Activated T-helper 9 cell treated with anti-CD3 and anti-CD28 coated beads, Interleukin-2, amount 50 U/mL, for 16 hours (primary cell): ENCODE measurements around the gene SPIRE1.
"Not testable (repeated sequence)": the region's sequence is repeated elsewhere in the genome, so short reads cannot be mapped to it uniquely, and the experiment has no call there.

Experiments
- DNase-seq: peaks from one replicate; pipeline ENCODE4 v3.0.0-alpha.2; 2020; ENCODE audit warnings: low read depth

Gene SPIRE1

GRCh38 chr18:12485479-12486105, 172.3 kb downstream of the SPIRE1 start:
- no peak for DNase-seq

- not testable (repeated sequence) for DNase-seq
Observed at GRCh38 chr18:12481915-12482314, 176.0 kb downstream of the SPIRE1 start.

GRCh38 chr18:12479982-12480381, 177.9 kb downstream of the SPIRE1 start:
- no peak for DNase-seq

- no peak for DNase-seq
Observed at GRCh38 chr18:12479536-12479935, 178.4 kb downstream of the SPIRE1 start.

DNA sequence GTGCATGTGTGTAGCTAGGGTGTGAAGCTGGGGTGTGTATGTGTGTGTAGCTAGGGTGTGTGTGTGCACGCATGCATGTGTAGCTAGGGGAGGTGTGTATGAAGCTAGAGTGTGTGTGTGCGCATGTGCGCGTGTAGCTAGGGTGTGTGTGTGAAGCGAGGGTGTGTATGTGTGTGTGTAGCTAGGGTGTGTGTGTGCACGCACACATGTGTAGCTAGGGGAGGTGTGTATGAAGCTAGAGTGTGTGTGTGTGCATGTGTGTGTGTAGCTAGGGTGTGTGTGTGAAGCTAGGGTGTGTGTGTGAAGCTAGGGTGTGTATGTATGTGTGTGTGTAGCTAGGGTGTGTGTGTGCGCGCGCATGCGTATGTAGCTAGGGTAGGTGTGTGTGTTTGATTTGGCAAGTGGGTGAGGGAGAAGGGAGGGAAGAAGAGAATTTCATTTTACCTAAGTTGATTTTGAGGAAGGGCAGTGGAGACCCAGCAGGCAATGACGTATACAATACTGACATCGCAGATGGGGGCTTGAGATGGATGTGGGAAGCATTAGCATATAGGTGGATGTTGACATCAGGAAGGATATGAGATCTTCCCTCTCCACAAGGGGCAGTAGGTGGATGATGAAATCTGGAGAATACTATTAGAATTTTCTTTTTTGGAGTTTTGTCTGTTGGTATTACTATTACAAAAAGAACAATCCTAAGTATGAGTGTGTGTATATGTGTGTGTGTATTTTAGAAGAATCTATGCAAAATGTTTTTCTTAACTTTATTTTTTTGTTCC, 179.4 kb downstream of the SPIRE1 start:
- no peak for DNase-seq

- no peak for DNase-seq
Observed at GRCh38 chr18:12477606-12478005, 180.3 kb downstream of the SPIRE1 start.

- DNase-seq: no peak
Observed at GRCh38 chr18:12476955-12477354, 181.0 kb downstream of the SPIRE1 start.

DNA sequence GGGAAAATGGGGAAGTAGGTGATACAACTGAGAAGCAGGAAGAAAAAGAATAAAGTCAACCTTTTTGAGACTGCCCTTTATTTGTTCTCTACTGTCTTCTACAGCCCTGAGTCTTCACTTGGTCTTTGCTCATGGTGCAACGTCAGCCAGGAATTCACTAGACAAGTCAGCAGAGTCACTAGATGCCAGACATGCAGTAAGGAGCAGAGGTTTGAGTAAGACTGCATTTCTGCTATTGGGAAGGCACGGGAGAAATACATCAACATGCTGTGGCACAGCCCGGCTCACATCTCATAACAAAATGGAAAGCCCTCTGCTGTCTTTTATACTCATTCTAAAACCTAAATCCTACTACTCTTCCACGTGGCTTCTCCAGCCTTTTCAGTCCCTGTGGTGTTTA, 183.0 kb downstream of the SPIRE1 start:
- DNase-seq: no peak

GRCh38 chr18:12474146-12474545, 183.8 kb downstream of the SPIRE1 start:
- DNase-seq: no peak

GRCh38 chr18:12470382-12471075, 187.4 kb downstream of the SPIRE1 start:
- no peak for DNase-seq

DNA sequence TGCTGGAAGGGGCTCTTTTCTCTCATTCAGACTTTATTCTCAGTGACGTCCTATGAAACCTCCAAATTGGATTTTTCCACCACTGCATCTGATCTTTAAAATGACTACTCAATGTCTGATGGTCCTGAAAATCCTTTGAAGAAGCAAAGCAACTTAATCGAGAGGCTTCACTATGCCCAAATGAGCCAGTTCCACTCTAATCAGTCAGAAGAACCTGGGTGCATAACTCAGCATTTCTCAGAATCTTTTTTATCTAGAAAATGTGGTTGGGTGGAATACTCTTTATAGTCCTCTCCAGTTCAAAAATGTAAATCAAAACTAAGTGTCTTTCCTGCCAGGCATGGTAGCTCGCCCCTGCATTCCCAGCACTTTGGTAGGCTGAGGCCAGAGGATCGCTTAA, 189.5 kb downstream of the SPIRE1 start:
- no peak for DNase-seq

DNA sequence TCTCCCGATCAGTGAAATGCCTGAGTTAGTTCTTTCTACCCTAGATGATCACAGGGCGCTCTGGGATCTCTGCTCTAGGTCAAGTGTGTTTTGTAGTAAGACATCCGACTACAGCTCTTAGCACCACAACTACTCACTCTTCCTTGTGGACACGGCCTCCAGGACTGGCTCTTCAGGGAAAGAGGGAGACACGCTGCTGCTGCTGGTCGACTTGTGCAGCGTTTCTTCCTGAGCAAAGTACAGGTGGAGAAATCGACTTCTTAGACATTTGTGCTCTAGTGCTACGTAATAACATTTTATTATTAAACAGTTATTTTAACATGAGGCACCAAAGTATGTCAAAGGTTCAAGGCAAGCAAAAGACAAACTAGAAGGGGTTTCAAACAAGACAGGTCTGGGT, 193.2 kb downstream of the SPIRE1 start:
- DNase-seq: no peak

- no peak for DNase-seq
Observed at GRCh38 chr18:12463191-12463590, 194.7 kb downstream of the SPIRE1 start.

DNA sequence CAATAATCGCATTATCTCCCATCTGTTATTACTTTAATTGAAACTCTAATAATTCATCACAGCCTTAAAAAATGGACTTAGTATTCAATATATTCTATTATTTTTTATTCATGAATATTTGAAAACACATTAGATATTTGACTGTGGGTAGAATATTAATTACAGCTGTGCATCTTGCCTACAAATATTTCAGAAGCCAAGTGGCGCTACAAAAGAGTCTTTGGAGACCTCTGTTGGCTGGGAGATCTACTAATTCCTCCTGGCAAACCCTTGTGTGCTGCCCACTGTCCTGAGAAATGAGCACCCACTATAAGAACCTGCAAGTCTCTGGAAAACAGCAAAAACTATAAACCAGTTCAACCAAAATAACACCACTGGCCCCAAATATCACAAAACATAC, 195.7 kb downstream of the SPIRE1 start:
- DNase-seq: no peak

DNA sequence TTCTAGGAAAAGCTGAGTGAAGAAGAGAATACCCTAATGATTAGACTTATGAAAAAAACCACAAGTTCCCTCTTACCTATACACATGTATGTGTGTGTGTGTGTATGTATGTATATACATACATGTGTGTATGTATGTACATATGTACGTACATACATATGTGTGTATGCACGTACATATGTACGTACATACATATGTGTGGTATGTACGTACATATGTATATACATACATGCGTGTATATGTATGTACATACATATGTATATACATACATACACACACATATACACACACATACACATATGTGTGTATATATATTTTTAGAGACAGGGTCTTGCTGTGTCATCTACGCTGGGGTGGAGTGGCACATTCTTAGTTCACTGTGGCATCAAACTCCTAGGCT, 196.6 kb downstream of the SPIRE1 start:
- DNase-seq: no peak

- DNase-seq: no peak
Observed at GRCh38 chr18:12460874-12461273, 197.0 kb downstream of the SPIRE1 start.

GRCh38 chr18:12458771-12459170, 199.1 kb downstream of the SPIRE1 start:
- DNase-seq: no peak

GRCh38 chr18:12456441-12456840, 201.5 kb downstream of the SPIRE1 start:
- DNase-seq: no peak

- DNase-seq: no peak
Observed at GRCh38 chr18:12455496-12455895, 202.4 kb downstream of the SPIRE1 start.

- DNase-seq: no peak
Observed at GRCh38 chr18:12452784-12453183, 205.1 kb downstream of the SPIRE1 start.

- no peak for DNase-seq
Observed at GRCh38 chr18:12451428-12451827, 206.5 kb downstream of the SPIRE1 start.

DNA sequence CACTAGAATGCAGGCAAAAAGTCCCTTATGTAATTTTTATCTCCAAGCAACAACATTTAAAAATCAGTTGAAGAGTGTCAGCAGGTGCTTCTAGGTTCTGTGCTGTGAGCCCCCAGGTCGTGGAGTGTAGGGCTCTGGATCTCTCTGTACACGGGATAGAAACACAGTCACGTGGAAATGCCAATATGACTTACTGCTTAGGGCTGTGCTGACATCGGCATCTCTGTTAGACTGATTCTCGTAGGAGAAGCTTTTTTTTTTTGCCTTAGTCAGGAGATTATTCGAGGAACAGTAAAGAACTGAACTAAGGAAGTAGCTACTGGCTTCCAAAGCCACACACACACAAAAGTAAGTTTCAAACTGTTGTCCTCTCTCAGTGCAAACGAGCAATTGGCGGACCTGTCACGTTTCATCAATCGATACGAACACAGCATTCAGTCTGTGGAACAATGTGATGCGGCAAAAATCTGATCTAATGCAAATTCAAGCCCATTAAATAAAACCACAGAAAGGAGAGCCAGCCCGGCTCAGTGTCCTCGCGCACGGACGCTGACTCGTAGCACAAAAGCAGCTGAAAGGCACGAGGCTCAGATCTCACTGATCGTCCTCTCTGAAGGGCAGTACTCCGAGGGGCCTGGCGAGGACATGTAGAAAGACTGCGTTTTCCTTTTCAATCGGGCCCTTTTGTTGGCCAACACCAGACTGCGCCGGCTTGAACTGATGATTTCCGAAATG, 208.7 kb downstream of the SPIRE1 start:
- DNase-seq: no peak

DNA sequence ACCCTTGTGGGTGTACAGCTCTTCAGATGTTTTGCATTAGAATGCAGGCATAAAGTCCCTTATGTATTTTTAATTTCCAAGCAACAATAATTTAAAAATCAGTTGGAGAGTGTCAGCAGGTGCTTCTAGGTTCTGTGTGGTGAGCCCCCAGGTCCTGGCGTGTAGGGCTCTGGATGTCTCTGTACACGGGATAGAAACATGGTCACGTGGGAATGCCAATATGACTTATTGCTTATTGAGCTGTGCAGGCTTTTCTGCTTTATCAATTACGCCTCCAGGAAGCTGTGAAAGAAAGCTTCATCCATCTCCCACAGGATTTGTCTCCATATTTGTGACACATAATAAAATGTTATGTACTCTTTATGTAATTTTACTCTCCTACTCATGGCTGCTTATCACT, 212.4 kb downstream of the SPIRE1 start:
- no peak for DNase-seq
